Uterus (tissue), 4 donors: ENCODE measurements around the gene RUFY1. TPM values are rescaled to one million over a fixed set of nuclear protein-coding genes. Genes with fewer than 3 reads are reported as not detected.
"Not testable (repeated sequence)": the region's sequence is repeated elsewhere in the genome, so short reads cannot be mapped to it uniquely, and the experiment has no call there.

Experiments used
- DNase-seq, 2 donors: peaks; one replicate each; pipeline ENCODE4 v3.0.0-alpha.2; 2019 to 2020
- H3K27ac ChIP-seq, 2 donors: fragments of 200-600 bp; sonication (generic); 1 replicate in 1 of 2; 2 replicates in 1 of 2; pipeline ENCODE4 v1.5.1; 2016 to 2018
- H3K27me3 ChIP-seq, 2 donors: fragments of 200-600 bp; sonication (generic); one replicate each; pipeline ENCODE4 v1.5.1; 2018 to 2019; ENCODE audit warnings: control low read depth in 1 of 2
- H3K36me3 ChIP-seq, 2 donors: fragments of 200-600 bp; sonication (generic); one replicate each; pipeline ENCODE4 v1.5.1; 2019; ENCODE audit warnings: control low read depth in 1 of 2
- H3K4me1 ChIP-seq, 2 donors: fragments of 200-600 bp; sonication (generic); one replicate each; pipeline ENCODE4 v1.5.1; 2018 to 2019; ENCODE audit warnings: control low read depth in 1 of 2
- H3K4me3 ChIP-seq, 2 donors: fragments of 200-600 bp; sonication (generic); 1 replicate in 1 of 2; 2 replicates in 1 of 2; pipeline ENCODE4 v1.5.1; 2018 to 2019; ENCODE audit warnings: mild to moderate bottlenecking in 1 of 2
- H3K9me3 ChIP-seq, 2 donors: fragments of 200-600 bp; sonication (generic); one replicate each; pipeline ENCODE4 v1.5.1; 2019; ENCODE audit warnings: control low read depth in 1 of 2
- CTCF ChIP-seq, 4 experiments: fragments of 200-600 bp in 2 of 4; fragments of 450-650 bp in 2 of 4; sonication (generic) in 2 of 4; IDR thresholded peaks; one replicate each; pipeline ENCODE4 v1.5.1; 2016 to 2019; ENCODE audit warnings: antibody characterized with exemption in 4 of 4, mild to moderate bottlenecking in 2 of 4, moderate library complexity in 1 of 4
- POLR2A ChIP-seq, 2 donors: fragments of 450-650 bp; IDR thresholded peaks; one replicate each; pipeline ENCODE4 v1.6.1; 2016; ENCODE audit warnings: antibody characterized with exemption in 2 of 2, mild to moderate bottlenecking in 1 of 2, moderate library complexity in 1 of 2
- intact Hi-C: fragments of 100-400 bp; cut with DNase I; formaldehyde crosslinking; loops from one replicate; pipeline ENCODE4 v1.15.1; 2023; ENCODE audit warnings: low total_unique reads
- total RNA-seq, 4 donors: library from RNA; depleted of rRNA in 3 of 4; stranded (reverse); fragments of >200 nt in 3 of 4; gene quantifications; one replicate each; pipeline versions ENCODE4 v1.1.0 to v1.2.4, GENCODE V29; 2014 to 2023
- donor health status: DM: yes; HTN: yes; CAD: no.

The RUFY1 gene
- total RNA-seq, 4 donors from 2014 or later, result 8.2 to 59.2 (median 42.1) TPM

DNA sequence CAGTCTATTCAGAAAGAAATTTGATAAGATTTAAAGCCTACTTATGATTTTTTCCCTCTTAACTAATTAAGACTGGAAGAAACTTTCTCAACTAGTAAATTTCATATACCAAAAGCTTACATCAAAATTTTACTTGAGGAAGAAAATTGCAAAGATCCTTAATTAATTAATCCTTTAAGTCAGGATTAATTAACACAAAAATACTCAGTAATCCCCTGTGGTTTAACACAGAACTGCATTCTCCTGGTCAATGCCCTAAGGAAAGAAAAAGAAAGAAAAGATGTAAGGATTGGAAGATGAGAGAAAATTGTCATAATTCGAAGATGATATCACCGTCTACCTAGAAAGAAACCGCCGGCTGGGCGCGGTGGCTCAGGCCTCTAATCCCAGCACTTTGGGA lies 17.3 kb upstream of the RUFY1 start:
- no peaks in the 10 kb centered on the region for H3K27me3 ChIP-seq
- intact Hi-C loops, result no loop called here
- no peak overlapping the region for H3K27ac ChIP-seq
- no peak overlapping the region for H3K4me3 ChIP-seq
- no peaks in the 10 kb centered on the region for H3K36me3 ChIP-seq
- H3K9me3 ChIP-seq, result no peaks in the 10 kb centered on the region
- no peaks in the 10 kb centered on the region for H3K4me1 ChIP-seq
- no peak for TF ChIP-seq POLR2A (IDR thresholded peaks at IDR 0.05)
- no peak for TF ChIP-seq CTCF (IDR thresholded peaks at IDR 0.05)
- DNase-seq, result no peak

GRCh38 chr5:179533907-179534306 lies 16.4 kb upstream of the RUFY1 start:
- no peak overlapping the region for H3K27ac ChIP-seq
- intact Hi-C loops, result no loop called here
- H3K36me3 ChIP-seq, result no peaks in the 10 kb centered on the region
- TF ChIP-seq POLR2A (IDR thresholded peaks at IDR 0.05) (no peak), CTCF (IDR thresholded peaks at IDR 0.05) (no peak)
- no peak for DNase-seq
- no peak overlapping the region for H3K4me3 ChIP-seq
- H3K27me3 ChIP-seq, result no peaks in the 10 kb centered on the region
- no peaks in the 10 kb centered on the region for H3K9me3 ChIP-seq
- no peaks in the 10 kb centered on the region for H3K4me1 ChIP-seq

DNA sequence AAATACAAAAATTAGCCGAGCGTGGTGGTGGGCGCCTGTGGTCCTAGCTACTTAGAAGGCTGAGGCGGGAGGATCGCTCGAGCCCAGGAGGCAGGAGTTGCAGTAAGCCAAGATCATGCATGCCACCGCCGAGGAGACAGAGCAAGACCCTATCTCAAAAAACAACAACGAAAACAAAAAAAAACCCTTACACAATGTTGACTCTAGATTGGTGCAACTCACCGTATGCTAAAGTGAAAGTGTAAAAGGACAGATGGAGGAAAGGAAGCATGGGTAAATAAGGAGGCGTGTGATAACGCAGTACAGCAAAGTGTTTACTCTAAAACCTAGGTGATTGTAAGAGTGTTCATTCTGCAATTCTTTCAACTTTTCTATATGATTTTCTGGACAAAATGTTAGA lies 15.9 kb upstream of the RUFY1 start:
- Histone ChIP-seq H3K4me1 (no peaks in the 10 kb centered on the region), H3K9me3 (no peaks in the 10 kb centered on the region), H3K36me3 (no peaks in the 10 kb centered on the region), H3K27ac (no peak overlapping the region), H3K27me3 (no peaks in the 10 kb centered on the region), H3K4me3 (no peak overlapping the region)
- TF ChIP-seq CTCF (IDR thresholded peaks at IDR 0.05), result no peak
- no peak for TF ChIP-seq POLR2A (IDR thresholded peaks at IDR 0.05)
- intact Hi-C loops, result no loop called here
- DNase-seq, result no peak

DNA sequence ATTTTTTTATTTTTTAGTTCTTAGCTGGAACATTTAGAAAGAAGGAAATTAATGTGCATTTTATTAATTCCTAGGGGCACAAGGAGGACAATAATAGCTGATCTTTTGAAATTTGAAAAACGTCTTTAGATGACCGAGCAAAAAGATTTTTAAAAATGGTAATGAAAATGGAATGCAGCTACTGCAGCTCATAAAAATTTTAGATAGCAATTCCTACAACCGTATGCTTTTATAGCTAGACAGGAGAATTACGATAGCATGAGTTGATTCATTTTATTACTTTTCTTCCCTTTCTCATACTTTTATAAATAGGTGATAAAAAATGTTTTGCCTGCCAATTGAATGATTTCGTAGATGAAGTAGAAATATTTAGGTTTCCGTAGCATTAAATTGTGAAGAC lies 13.7 kb upstream of the RUFY1 start:
- Histone ChIP-seq H3K9me3 (no peaks in the 10 kb centered on the region), H3K4me3 (no peak overlapping the region), H3K36me3 (no peaks in the 10 kb centered on the region), H3K4me1 (no peaks in the 10 kb centered on the region), H3K27me3 (no peaks in the 10 kb centered on the region), H3K27ac (no peak overlapping the region)
- TF ChIP-seq CTCF (IDR thresholded peaks at IDR 0.05) (no peak), POLR2A (IDR thresholded peaks at IDR 0.05) (no peak)
- DNase-seq, result no peak
- intact Hi-C loops, result no loop called here

- no peak overlapping the region for H3K27ac ChIP-seq
- no peak overlapping the region for H3K4me3 ChIP-seq
- H3K36me3 ChIP-seq, result no peaks in the 10 kb centered on the region
- no peak for DNase-seq
- H3K27me3 ChIP-seq, result no peaks in the 10 kb centered on the region
- intact Hi-C loops, result no loop called here
- no peaks in the 10 kb centered on the region for H3K4me1 ChIP-seq
- H3K9me3 ChIP-seq, result no peaks in the 10 kb centered on the region
- TF ChIP-seq POLR2A (IDR thresholded peaks at IDR 0.05) (no peak), CTCF (IDR thresholded peaks at IDR 0.05) (no peak)
These were observed 8.2 kb upstream of the RUFY1 start for GRCh38 chr5:179542170-179542569.

DNA sequence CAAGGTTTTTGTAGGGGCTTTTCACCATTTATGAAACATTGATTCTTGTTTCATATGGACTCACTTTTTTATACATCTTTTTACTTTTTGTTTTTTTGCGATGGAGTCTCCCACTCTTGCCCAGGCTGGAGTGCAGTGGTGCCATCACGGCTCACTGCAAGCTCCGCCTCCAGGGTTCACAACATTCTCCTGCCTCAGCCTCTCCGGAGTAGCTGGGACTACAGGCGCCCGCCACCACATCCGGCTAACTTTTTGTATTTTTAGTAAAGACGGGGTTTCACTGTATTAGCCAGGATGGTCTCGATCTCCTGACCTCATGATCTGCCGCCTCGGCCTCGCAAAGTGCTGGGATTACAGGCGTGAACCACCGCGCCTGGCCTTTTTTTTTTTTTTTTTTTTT lies 7.1 kb upstream of the RUFY1 start:
- H3K36me3 ChIP-seq, intact Hi-C loops, DNase-seq, H3K4me1 ChIP-seq, H3K27me3 ChIP-seq, H3K27ac ChIP-seq, H3K9me3 ChIP-seq, H3K4me3 ChIP-seq: not testable (repeated sequence)
